HEK293 (cell line): ENCODE data around the gene COL18A1.

Experiments
- ZNF23 ChIP-seq: fragments of 450-650 bp; formaldehyde crosslinking; IDR thresholded peaks from 2 replicates; pipeline ENCODE4 v1.5.1; 2016; ENCODE audit warnings: missing biosample characterization, missing genetic modification characterization, borderline replicate concordance
- ZNF266 ChIP-seq: fragments of 450-650 bp; formaldehyde crosslinking; IDR thresholded peaks from 2 replicates; pipeline ENCODE4 v1.5.1; 2016; ENCODE audit warnings: missing biosample characterization, missing genetic modification characterization, low read depth
- ZNF292 ChIP-seq: fragments of 450-650 bp; formaldehyde crosslinking; IDR thresholded peaks from 2 replicates; pipeline ENCODE4 v1.5.1; 2016; ENCODE audit warnings: low read depth, missing biosample characterization, missing genetic modification characterization, borderline replicate concordance
- ZNF394 ChIP-seq: fragments of 450-650 bp; formaldehyde crosslinking; IDR thresholded peaks from 2 replicates; pipeline ENCODE4 v1.5.1; 2016; ENCODE audit warnings: missing biosample characterization, missing genetic modification characterization, mild to moderate bottlenecking, moderate library complexity, borderline replicate concordance
- ZNF768 ChIP-seq: fragments of 450-650 bp; formaldehyde crosslinking; IDR thresholded peaks from 2 replicates; pipeline ENCODE4 v1.5.1; 2018; ENCODE audit warnings: missing biosample characterization, mild to moderate bottlenecking, missing genetic modification characterization
- TF ChIP-seq, protein P1 (sequence below): fragments of 450-650 bp; formaldehyde crosslinking; IDR thresholded peaks from 2 replicates; pipeline ENCODE4 v1.5.1; 2016; ENCODE audit warnings: missing biosample characterization, missing genetic modification characterization
- TF ChIP-seq, protein P2 (sequence below): fragments of 450-650 bp; formaldehyde crosslinking; IDR thresholded peaks from 2 replicates; pipeline ENCODE4 v1.5.1; 2016; ENCODE audit warnings: missing biosample characterization, missing genetic modification characterization
- TF ChIP-seq, protein P3 (sequence below): fragments of 450-650 bp; formaldehyde crosslinking; optimal IDR thresholded peaks from 2 replicates; pipeline ENCODE3; 2016; ENCODE audit warnings: missing biosample characterization, mild to moderate bottlenecking, missing genetic modification characterization

DNA sequence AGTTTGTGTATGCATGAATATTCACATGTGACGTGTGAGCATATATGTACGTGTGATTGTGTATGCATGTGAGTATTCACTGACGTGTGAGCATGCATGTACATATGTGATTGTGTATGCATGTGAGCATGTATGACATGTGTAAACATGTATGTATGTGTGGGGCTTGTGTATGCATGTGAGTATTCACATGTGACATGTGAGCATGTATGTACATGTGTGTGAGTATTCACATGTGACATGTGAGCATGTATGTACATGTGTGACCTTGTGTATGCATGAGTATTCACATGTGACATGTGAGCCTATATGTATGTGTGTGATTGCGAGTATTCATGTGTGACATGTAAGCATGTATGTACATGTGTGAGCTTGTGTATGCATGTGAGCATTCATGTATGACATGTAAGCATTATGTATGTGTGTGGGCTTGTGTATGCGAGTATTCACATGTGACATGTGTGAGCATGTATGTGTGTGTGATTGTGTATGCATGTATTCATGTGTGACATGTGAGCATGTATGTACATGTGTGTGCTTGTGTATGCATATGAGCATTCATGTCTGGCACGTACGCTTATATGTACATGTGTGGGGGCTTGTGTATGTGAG, 47.8 kb downstream of the COL18A1 start:
- TF ChIP-seq, protein P1, sequence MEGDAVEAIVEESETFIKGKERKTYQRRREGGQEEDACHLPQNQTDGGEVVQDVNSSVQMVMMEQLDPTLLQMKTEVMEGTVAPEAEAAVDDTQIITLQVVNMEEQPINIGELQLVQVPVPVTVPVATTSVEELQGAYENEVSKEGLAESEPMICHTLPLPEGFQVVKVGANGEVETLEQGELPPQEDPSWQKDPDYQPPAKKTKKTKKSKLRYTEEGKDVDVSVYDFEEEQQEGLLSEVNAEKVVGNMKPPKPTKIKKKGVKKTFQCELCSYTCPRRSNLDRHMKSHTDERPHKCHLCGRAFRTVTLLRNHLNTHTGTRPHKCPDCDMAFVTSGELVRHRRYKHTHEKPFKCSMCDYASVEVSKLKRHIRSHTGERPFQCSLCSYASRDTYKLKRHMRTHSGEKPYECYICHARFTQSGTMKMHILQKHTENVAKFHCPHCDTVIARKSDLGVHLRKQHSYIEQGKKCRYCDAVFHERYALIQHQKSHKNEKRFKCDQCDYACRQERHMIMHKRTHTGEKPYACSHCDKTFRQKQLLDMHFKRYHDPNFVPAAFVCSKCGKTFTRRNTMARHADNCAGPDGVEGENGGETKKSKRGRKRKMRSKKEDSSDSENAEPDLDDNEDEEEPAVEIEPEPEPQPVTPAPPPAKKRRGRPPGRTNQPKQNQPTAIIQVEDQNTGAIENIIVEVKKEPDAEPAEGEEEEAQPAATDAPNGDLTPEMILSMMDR (tag by site-specific recombination) = no peak
- TF ChIP-seq ZNF23 (tag by site-specific recombination) (no peak), ZNF768 (no peak), ZNF394 (tag by site-specific recombination) (no peak), ZNF292 (tag by site-specific recombination) (no peak), ZNF266 (tag by site-specific recombination) (no peak)
- TF ChIP-seq, protein P2, sequence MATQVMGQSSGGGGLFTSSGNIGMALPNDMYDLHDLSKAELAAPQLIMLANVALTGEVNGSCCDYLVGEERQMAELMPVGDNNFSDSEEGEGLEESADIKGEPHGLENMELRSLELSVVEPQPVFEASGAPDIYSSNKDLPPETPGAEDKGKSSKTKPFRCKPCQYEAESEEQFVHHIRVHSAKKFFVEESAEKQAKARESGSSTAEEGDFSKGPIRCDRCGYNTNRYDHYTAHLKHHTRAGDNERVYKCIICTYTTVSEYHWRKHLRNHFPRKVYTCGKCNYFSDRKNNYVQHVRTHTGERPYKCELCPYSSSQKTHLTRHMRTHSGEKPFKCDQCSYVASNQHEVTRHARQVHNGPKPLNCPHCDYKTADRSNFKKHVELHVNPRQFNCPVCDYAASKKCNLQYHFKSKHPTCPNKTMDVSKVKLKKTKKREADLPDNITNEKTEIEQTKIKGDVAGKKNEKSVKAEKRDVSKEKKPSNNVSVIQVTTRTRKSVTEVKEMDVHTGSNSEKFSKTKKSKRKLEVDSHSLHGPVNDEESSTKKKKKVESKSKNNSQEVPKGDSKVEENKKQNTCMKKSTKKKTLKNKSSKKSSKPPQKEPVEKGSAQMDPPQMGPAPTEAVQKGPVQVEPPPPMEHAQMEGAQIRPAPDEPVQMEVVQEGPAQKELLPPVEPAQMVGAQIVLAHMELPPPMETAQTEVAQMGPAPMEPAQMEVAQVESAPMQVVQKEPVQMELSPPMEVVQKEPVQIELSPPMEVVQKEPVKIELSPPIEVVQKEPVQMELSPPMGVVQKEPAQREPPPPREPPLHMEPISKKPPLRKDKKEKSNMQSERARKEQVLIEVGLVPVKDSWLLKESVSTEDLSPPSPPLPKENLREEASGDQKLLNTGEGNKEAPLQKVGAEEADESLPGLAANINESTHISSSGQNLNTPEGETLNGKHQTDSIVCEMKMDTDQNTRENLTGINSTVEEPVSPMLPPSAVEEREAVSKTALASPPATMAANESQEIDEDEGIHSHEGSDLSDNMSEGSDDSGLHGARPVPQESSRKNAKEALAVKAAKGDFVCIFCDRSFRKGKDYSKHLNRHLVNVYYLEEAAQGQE (tag by site-specific recombination) = no peak
- TF ChIP-seq, protein P3, sequence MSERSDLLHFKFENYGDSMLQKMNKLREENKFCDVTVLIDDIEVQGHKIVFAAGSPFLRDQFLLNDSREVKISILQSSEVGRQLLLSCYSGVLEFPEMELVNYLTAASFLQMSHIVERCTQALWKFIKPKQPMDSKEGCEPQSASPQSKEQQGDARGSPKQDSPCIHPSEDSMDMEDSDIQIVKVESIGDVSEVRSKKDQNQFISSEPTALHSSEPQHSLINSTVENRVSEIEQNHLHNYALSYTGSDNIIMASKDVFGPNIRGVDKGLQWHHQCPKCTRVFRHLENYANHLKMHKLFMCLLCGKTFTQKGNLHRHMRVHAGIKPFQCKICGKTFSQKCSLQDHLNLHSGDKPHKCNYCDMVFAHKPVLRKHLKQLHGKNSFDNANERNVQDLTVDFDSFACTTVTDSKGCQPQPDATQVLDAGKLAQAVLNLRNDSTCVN (tag by site-specific recombination) = no peak
